ENCODE results near the gene GIPC1.
"Not testable (repeated sequence)": the region's sequence is repeated elsewhere in the genome, so short reads cannot be mapped to it uniquely, and the experiment has no call there.

GIPC1 gene

DNA sequence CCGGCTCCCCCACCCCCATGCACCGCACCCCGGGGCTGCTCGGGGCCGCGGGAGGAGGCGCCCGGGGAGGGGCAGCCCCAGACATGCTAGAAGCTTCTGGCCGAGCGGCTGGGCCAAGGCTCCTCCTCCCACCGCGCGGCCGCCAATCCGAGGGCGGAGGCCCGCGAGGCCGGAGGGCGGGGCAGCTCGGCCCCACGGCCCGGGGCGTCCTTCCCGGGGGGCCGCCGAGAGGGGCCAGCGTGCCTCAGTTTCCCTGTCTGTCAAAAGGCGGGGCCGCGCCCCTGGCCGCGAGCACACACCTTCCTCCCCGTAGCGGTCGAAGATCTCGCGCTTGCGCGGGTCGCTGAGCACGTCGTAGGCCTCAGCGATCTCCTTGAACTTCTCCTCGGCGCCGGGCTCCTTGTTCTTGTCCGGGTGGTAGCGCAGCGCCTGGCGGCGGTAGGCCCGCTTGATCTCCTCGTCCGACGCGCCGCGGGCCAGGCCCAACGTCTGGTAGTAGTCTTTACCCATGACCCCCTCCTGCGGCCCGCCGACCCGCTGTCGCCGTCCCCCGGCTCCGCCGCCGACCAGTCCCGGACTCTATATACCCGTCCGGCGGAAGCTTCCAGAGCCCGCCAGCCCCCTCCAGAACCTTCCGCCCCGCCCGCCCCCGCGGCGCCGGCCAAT, 22.0 kb upstream of the GIPC1 start, which contains the start of gene DNAJB1:
Gene DNAJB1 (minus strand): TSS at position 558 of the 666 bp plus-strand sequence. CDS start 48 bp downstream, at position 510.
- peak; percentile 84 for DNase-seq (ENCODE audit: low spot score)

GRCh38 chr19:14517446-14517839, 21.5 kb upstream of the GIPC1 start:
- no peak for DNase-seq (ENCODE audit: low spot score)

DNA sequence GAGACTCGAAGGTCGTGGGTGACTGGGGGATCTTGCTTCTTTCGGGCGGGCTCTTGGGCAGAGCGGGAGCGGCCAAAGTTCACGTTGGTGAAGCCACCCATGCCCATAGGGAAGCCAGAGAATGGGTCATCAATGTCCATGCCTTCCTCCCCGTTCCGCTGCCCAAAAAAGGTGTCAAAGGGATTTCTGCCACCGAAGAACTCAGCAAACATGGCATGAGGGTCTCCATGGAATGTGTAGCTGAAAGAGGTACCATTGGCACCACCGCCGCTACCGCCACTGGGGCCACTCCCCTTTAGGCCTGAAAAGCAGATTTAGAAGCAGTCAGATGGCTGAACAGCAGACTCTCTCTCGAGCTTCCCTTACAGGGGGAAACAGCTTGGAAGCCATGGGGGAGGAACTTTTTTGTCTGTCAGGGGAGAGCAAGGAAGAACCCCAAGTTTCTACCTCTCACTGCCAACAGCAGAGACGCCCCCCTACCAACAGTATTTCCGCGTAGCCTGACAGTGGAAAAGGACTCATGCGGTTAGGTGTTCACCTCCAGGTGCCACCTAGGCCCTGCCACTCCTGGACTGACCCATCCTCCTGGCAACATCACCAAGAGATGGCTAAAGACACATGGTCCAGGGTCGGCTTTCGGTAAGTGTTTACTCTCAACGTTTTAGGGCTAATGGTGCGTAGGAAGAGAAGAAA, 21.0 kb upstream of the GIPC1 start:
- peak; percentile 37 for DNase-seq (ENCODE audit: low spot score)

GRCh38 chr19:14516048-14516534, 20.2 kb upstream of the GIPC1 start:
- peak; percentile 35 for DNase-seq (ENCODE audit: low spot score)

DNA sequence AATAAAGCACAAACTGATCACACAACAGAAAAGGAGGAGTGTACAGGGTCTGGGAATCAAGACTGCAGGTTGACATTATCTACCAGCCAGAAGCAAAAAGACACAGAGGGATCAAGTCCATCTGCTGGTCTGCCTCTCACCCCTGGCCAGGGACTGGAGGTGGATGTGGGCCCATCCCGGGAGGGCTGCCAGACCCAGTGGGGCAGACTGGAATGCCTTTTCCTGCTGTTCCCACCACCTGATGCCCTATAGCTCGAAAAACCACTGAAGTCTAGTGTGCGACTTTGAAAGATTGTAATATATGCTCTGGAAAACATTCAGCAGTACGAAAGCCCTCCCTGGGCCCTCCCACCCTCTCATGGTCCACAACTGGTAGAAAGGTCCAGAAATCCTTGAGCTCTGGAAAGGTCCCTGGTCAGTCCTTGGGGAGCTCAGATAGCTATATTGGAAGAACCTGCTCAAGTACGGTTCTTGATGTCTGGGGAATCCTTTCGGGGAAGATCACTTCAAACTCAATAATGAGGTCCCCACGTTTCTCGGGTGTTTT, 19.6 kb upstream of the GIPC1 start:
- DNase-seq (ENCODE audit: low spot score) = no peak

- DNase-seq (ENCODE audit: low spot score) = no peak
These were observed 18.4 kb upstream of the GIPC1 start for GRCh38 chr19:14514215-14514863.

DNA sequence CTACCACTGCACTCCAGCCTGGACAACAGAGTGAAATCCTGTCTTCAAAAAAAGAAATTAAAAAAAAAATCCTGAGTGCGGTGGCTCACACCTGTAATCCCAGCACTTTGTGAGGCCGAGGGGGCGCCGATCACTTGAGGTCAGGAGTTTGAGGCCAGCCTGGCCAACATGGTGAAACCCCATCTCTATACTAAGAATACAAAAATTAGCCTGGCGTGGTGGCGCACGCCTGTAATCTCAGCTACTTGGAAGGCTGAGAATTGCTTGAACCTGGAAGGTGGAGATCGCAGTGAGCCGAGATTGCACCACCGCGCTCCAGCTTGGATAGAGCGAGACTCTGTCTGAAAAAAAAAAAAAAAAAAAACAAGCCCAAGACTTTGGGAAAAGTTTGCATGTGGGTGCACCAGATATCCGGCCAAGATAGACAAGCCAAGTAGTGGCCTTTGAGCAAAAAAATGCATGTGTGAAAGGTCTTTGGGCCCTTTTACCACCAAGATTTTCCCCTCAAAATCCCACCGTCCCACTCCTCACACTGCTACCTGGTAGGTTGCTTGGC, 16.6 kb upstream of the GIPC1 start:
- DNase-seq (ENCODE audit: low spot score) = no peak

GRCh38 chr19:14511229-14511593, 15.3 kb upstream of the GIPC1 start:
- DNase-seq (ENCODE audit: low spot score) = no peak

DNA sequence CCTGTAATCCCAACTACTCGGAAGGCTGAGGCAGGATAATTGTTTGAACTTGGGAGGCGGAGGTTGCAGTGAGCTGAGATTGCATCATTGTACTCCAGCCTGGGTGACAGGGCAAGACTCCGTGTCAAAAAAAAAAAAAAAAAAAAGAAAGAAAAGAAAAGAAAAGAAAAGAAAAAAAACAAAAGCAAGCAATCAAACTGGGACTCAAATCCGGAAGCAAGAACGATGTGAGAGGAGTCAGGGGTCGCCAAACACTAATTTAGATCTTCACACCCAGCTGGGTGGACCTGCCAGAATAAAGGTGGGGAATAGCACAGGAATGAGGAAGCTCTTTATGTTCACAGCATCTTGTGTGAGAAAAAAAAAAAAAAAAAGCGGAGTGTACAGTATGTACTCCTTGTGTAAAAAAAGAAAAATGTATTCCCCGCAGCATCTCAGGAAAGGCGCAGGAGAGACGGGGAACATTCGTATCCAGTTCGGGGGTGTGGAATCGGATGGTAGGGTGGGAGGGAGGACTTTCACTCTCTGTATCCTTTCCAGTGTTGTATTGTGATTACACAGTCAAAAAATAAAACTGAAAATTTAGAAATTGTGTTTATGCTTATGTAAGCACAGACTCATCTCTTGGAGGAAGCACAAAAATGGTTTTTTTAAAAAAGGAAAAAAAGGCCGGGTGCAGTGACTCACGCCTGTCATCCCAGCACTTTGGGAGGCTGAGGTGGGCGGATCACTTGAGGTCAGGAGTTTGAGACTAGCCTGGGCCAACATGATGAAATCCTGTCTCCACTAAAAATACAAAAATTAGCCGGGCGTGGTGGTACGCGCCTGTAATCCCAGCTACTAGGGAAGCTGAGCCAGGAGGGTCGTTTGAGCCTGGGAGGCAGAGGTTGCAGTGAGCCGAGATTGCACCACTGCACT, 14.6 kb upstream of the GIPC1 start:
- DNase-seq (ENCODE audit: low spot score) = peak; percentile 54

DNA sequence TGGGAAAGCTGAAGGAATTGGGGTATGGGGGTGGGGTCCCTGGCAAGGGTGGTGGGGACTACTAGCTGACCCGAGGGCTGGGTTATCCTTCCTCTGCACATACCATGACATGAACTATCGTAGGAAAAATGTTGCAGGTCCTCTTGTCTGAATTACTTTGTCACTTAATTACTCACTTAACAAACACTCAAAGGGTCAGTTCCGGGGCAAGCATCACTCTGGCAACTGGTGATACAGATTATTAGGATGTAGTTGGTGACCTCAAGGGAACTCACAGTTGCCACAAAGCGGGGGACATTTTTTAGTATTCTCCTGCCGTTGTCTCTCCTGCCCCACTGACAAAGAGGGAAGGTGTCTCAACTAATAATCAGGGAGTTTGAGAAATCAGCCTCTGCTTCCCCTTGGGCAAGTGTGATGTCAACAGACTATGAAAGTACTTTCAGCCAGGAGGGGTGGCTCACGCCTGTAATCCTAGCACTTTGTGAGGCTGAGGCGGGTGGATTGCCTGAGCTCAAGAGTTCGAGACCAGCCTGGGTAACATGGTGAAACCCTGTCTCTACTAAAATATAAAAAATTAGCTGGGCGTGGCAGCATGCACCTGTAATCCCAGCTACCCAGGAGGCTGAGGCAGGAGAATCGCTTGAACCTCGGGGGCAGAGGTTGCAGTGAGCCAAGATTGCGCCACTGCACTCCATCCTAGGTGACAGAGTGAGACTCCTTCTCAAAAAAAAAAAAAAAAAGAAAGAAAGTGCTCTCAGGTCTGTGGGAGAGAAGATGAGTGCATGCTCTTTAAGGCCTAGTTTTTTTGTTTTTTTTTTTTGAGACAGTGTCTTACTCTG, 12.0 kb upstream of the GIPC1 start:
- peak; percentile 91 for DNase-seq (ENCODE audit: low spot score)

DNA sequence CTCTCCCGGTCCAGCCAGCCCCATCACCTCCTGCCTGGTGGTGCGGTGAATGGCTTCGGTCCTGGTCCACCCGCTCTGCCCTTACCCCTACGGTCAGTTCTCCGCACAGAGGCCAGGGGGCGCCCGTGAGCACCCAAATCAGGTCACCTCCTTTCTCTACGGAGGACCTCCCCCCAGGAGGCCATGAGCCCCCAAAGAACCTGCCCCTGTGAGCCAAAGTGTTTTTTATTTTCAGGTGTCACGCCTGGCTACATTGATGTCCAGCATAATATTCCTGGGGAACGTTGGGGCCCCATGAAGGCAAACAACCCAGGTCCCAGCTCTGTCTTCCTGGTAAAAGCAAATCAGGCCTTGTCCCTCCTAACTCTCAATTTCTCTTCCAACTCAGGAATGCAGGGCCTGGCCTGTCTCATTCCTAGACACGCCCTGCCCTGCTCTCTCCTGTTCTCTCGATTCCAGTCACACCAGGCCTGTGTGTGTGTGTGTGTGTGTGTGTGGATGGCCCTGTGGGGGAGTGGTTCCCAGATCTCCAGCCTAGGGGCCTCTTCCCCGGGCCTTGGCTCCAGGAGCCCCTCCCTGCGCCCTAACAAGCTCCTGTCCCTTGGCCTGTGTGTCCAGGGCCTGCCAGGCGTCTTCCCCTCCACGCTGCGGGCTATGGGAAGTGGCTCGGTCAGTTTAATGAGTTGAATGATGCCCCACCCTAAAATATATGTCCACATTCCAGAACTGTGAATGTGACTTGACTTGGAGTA, 9.7 kb upstream of the GIPC1 start:
- DNase-seq (ENCODE audit: low spot score) = peak; percentile 85

- DNase-seq (ENCODE audit: low spot score) = not testable (repeated sequence)
These were observed 8.6 kb upstream of the GIPC1 start for GRCh38 chr19:14504575-14504974.

GRCh38 chr19:14503285-14503684, 7.4 kb upstream of the GIPC1 start:
- DNase-seq (ENCODE audit: low spot score) = no peak

GRCh38 chr19:14502334-14503092, 6.6 kb upstream of the GIPC1 start:
- DNase-seq (ENCODE audit: low spot score) = no peak

DNA sequence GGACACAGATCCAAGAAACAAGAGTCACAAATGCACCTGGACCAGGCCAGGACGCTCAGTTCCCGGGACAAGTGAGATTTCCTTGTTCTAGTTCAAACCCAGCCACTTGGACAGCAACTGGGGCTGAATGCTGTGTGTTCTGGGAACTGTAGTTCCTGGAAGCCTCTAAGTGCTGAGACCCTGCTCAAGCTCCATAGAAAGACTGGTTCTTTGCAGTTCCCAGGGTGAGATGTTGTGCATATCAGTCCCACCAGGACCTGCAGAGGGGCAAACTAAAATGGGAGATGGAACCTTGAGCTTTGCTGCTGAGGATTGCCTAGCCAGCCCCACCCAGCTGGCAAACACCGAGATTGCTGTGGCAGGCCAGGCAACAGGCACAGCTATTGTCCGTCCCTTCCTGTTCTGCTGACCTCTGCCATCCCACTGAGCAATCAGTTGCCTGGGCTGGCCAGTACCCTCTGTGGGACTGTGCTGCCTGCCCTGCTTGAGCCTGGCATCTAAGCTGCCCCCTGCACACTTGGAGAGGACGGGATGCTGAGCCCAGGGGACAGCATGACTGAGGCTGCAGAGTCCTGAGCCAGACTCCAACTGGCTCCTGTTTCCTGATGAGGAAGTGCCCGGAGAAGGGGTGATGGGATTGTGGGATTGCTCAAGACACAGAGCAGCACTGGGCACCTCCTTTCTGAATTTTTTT, 1.4 kb upstream of the GIPC1 start:
- peak; percentile 45 for DNase-seq (ENCODE audit: low spot score)

- peak; percentile 88 for DNase-seq (ENCODE audit: low spot score)
These were observed 904 bp upstream of the GIPC1 start for GRCh38 chr19:14496834-14497227.

GRCh38 chr19:14495672-14496028, 277 bp downstream of the GIPC1 start:
- DNase-seq (ENCODE audit: low spot score) = no peak

- peak; percentile 55 for DNase-seq (ENCODE audit: low spot score)
These were observed 836 bp downstream of the GIPC1 start for GRCh38 chr19:14494910-14495671.

Data from kidney tubule cell (primary cell).